RPMI8226 (cell line): ENCODE results near the gene LSR.

Experiments used
- DNase-seq: peaks from one replicate; pipeline ENCODE4 v3.0.0-alpha.2; 2015

Gene LSR

GRCh38 chr19:35249146-35249847, 495 bp downstream of the LSR start:
- DNase-seq = no peak

DNA sequence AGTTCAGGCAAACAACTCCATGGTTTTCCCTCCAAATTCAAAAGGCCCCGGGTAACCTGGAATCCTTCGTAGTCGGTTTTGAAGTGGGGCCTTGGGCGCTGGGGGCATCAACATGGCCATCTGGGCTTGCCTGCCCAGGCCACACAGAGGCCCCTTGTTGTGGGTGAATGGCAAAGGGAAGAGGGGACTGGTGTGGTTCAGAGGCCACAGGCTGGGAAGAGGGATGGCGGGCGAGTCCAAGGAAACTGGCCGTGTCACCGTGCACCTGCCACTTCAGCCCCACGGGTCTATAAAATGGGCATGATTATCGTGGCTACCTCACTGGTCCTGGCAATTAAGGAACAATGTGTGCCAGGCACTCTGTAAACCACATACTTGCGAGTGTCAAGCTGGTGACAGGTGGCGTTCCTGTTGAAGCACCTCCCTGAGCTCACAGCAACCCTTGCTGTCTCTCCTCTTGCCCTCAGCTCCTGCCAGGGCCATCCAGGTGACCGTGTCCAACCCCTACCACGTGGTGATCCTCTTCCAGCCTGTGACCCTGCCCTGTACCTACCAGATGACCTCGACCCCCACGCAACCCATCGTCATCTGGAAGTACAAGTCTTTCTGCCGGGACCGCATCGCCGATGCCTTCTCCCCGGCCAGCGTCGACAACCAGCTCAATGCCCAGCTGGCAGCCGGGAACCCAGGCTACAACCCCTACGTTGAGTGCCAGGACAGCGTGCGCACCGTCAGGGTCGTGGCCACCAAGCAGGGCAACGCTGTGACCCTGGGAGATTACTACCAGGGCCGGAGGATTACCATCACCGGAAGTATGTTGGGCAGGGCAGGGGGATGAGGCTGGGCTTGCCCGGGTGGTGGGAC, 1.3 kb downstream of the LSR start:
- no peak for DNase-seq

- no peak for DNase-seq
These were observed 2.7 kb downstream of the LSR start for GRCh38 chr19:35251456-35251855.

DNA sequence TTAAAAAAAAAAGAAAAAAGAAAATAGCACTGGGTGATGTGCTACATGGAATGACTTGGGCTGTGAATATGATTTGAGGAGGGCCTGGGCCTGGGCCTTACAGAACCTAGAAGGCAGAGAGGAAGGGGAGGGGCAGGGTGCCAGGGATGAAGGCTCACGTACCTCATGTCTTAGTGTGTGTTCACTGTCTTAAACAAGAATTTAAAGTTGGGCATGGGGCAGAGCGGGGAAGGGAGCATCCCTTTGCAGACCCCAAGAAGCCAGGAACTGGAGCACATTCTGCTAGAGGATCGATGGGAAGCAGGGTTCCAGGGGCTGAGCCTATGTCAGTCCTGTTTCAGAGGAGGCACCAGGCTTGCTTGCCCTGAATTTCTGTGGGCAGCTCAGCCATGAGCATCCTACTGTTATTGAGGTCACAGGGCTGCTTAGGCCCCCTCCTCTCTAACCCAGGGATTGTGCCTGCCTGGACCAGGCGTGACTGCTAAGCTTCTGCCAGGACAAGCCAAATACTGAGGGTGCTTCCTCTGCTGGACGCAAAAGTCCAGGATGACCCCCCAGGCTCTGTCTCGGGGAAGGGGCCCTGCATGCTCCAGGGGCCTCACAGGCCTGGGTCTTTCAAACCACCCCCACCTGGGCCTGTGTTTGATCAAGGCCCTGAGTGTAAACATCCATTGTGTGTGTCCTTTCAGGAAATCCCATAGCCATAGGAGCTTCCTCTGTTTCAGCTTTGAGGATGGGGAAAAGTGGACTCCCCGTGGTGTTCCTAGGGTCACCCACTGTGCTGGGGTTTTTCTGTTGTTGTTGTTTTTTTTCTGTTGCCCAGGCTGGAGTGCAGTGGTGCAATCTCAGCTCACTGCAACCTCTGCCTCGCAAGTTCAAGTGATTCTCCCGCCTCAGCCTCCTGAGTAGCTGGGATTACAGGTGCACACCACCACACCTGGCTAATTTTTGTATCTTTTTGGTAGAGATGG, 4.8 kb downstream of the LSR start:
- no peak for DNase-seq

DNA sequence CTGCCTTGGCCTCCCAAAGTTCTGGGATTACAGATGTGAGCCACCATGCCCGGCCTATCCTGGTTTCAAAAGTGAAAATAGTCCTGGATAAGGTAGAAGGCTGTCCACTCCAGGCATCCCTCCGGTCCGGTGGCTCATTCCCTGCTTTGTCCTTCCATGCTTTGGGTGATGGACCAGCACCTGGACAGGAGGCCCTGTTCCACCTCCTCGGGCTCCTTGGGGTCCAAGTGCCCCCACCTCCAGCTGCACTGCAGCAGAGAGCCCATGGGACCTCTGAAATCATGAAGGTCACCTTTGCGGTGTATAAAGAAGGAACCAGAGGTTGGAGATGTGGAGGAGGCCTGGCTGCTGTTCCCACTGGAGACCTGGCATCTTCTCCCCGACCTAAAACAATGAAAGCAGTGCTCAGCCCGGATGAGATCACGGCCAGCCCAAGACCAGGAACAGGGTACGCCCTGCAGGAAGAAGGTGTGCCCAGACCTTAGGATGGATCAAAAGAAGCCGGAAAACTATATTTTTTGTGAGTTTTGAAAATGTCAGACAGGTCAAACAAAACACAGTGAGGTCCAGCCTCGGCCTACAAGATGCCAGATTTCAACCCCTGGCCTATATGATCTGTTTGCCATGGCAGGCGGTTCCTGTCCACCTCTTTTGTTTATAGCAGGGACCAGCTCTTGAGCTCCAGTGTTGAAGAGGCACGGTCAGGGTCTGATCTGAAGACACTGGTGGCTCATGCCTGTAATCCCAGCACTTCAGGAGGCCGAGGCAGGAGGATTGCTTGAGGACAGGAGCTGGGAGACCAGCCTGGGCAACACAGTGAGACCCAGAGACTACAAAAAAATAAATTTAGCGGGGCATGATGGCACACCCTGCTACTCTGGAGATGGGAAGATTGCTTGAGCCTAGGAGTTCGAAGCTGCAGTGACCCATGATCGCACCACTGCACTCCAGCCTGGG, 5.8 kb downstream of the LSR start:
- DNase-seq = no peak

DNA sequence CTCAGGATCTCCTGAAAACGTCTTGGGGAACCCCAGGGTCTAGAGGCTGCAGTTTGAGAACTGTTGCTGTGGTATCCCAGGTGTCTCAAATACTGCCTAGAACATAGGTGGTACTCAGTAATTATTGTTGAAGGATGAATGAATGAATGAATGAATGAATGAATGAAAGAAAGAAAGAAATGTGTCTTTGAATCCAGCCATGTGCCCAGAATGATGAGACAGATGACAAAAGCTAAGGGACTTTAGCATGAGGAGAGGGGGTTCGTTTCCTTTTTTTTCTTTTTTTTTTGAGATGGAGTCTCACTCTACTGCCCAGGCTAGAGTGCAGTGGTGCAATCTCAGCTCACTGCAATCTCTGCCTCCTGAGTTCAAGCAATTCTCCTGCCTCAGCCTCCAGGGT, 7.8 kb downstream of the LSR start:
- no peak for DNase-seq

DNA sequence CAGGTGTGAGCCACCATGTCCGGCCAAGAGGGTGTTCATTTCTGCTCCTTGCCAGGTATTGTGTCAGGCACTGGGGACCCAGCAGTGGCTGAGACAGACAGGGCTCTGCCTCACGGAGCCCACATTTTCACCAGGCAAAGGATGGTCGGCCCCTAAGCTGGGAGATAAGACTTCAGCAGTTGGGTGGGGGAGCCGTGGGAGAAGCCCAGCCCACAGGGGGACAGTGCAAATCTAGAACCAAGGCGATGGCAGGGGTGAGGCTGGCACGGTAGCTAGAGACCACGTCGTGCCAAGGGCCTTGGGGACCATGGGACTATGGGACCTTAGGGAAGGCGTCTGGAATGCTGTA, 8.3 kb downstream of the LSR start:
- no peak for DNase-seq

DNA sequence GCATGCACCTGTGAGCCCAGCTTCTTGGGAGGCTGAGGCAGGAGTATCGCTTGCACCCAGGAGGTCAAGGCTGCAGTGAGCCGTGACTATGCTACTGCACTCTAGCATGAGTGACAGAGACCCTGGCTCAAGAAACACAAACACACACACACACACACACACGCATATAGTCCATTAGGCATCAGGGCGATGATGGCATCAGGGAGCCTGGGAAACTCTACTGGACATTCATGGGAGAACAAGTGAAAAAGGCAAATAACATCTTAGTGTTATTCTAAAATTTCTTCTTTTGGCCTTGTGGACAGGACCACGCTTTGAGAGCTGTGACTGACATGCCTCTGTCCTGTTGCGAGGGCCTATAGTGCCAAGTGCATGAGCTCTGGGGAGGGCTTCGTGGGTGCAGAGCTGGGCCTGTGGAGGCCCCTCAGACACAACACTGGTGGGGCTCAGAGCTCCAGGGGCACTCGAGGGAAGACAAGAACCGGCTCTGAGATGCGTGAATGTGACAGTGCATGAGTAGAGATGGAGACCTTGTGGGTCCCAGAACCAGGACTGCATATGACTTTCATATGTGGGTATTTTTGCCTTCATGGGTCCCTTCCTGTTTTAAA, 12.0 kb downstream of the LSR start:
- no peak for DNase-seq

GRCh38 chr19:35261356-35262100, 12.7 kb downstream of the LSR start:
- DNase-seq = no peak

- no peak for DNase-seq
These were observed 13.4 kb downstream of the LSR start for GRCh38 chr19:35262101-35262761.

DNA sequence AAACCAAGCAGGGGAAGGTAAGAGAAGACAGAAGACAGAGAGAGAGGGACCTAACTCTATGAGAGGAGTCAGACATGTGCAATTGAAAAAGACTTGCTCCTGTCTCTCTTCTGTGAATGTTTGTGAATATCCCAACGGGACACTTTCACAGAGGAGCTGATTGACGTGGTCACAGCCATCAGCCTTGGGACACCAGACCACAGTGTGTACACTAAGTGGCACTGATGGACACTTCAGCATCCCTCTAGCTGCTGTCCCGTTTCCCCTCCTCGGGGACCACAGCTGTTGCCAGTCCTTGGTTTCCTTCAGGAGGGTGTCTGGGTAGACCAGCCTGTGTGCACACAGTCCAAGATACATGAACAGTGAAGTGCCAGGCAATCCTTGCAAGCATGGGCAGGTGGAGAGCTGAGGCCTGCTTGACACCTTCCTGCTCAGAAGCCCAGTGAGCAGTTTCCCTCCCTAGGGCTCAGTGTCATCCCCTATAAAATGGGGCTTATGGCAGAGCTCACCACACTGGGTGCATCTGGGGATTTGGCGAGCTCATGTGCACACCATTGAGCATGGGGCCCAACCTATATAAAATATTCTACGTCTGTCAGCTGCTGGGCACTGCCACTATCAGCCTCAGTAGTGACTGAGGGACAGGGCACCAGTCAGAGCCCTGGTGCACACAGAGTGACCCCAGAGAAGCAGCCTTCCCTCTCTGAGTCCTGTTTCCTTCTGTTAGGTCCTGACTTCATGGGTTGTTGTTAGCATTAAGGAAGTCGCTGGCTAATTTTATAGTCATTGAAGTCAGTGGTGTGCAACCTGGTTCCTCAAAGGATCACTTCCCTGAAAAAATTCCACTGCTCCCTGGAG, 15.7 kb downstream of the LSR start:
- no peak for DNase-seq

GRCh38 chr19:35265126-35265899, 16.5 kb downstream of the LSR start:
- no peak for DNase-seq

- no peak for DNase-seq
These were observed 17.2 kb downstream of the LSR start for GRCh38 chr19:35265900-35266519.

DNA sequence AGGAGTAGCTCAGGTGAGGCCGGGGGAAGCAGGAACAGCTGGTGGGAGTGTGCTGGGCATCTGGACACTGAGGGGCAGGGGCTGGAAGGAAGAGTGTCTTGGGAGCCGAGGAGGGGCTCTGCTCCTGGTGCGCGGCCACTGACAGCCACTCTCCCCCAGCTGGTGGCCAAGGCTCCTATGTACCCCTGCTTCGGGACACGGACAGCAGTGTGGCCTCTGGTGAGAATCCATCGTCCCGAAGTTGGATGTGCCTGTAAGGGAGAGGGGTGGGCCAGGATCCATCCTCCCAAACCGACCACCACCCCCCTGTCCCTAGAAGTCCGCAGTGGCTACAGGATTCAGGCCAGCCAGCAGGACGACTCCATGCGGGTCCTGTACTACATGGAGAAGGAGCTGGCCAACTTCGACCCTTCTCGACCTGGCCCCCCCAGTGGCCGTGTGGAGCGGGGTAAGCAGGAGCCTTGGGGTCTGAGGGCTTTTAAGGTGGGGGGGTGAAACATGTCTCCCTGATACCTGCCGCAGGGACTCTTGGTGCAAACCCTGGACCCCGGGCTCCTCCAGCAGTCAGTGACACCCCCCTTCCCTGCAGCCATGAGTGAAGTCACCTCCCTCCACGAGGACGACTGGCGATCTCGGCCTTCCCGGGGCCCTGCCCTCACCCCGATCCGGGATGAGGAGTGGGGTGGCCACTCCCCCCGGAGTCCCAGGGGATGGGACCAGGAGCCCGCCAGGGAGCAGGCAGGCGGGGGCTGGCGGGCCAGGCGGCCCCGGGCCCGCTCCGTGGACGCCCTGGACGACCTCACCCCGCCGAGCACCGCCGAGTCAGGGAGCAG, 17.9 kb downstream of the LSR start:
- DNase-seq = no peak

GRCh38 chr19:35267353-35267817, 18.6 kb downstream of the LSR start:
- DNase-seq = peak; percentile 35

GRCh38 chr19:35267818-35268535, 19.2 kb downstream of the LSR start:
- peak; percentile 79 for DNase-seq
